NCI-H187 treated with DMSO at 0.1 percent for 48 hours (cell line): ENCODE data around the gene FOXD4L6.
"Not testable (repeated sequence)": the region's sequence is repeated elsewhere in the genome, so short reads cannot be mapped to it uniquely, and the experiment has no call there.

Source experiments
- DNase-seq: peaks from one replicate; lab custom pipeline; 2025; lab: John Stamatoyannopoulos, UW

Gene FOXD4L6

GRCh38 chr9:41128581-41128980, at the start of gene FOXD4L6:
Gene FOXD4L6 (minus strand): TSS chr9:41128681. CDS start chr9:41128383, 298 bp downstream.
- not testable (repeated sequence) for DNase-seq

- DNase-seq: not testable (repeated sequence)
Observed at GRCh38 chr9:41174994-41175393, 46.5 kb upstream of the FOXD4L6 start.

GRCh38 chr9:41150116-41150515, 21.6 kb upstream of the FOXD4L6 start:
- DNase-seq: not testable (repeated sequence)

GRCh38 chr9:41141878-41142277, 13.4 kb upstream of the FOXD4L6 start:
- not testable (repeated sequence) for DNase-seq

GRCh38 chr9:41126746-41127446, 1.6 kb downstream of the FOXD4L6 start:
- DNase-seq: not testable (repeated sequence)

GRCh38 chr9:41125936-41126335, 2.5 kb downstream of the FOXD4L6 start:
- not testable (repeated sequence) for DNase-seq

GRCh38 chr9:41125109-41125658, 3.3 kb downstream of the FOXD4L6 start:
- DNase-seq: not testable (repeated sequence)

- not testable (repeated sequence) for DNase-seq
Observed at GRCh38 chr9:41124250-41125108, 4.0 kb downstream of the FOXD4L6 start.

GRCh38 chr9:41123812-41124211, 4.7 kb downstream of the FOXD4L6 start:
- DNase-seq: not testable (repeated sequence)

GRCh38 chr9:41123396-41123795, 5.1 kb downstream of the FOXD4L6 start:
- DNase-seq: not testable (repeated sequence)

GRCh38 chr9:41120696-41121095, 7.8 kb downstream of the FOXD4L6 start:
- DNase-seq: not testable (repeated sequence)

GRCh38 chr9:41119719-41120118, 8.8 kb downstream of the FOXD4L6 start:
- not testable (repeated sequence) for DNase-seq

- not testable (repeated sequence) for DNase-seq
Observed at GRCh38 chr9:41119311-41119710, 9.2 kb downstream of the FOXD4L6 start.

- not testable (repeated sequence) for DNase-seq
Observed at GRCh38 chr9:41113348-41113747, 15.1 kb downstream of the FOXD4L6 start.

- DNase-seq: not testable (repeated sequence)
Observed at GRCh38 chr9:41111414-41111813, 17.1 kb downstream of the FOXD4L6 start.

- DNase-seq: not testable (repeated sequence)
Observed at GRCh38 chr9:41110913-41111312, 17.6 kb downstream of the FOXD4L6 start.

- not testable (repeated sequence) for DNase-seq
Observed at GRCh38 chr9:41109253-41109652, 19.2 kb downstream of the FOXD4L6 start.

GRCh38 chr9:41108816-41109215, 19.7 kb downstream of the FOXD4L6 start:
- not testable (repeated sequence) for DNase-seq

- not testable (repeated sequence) for DNase-seq
Observed at GRCh38 chr9:41106472-41107116, 21.9 kb downstream of the FOXD4L6 start.

GRCh38 chr9:41105557-41106253, 22.8 kb downstream of the FOXD4L6 start:
- not testable (repeated sequence) for DNase-seq

- DNase-seq: not testable (repeated sequence)
Observed at GRCh38 chr9:41104542-41104941, 23.9 kb downstream of the FOXD4L6 start.
